Measurements from ENCODE around the gene PGC. TPM values are rescaled to one million over a fixed set of nuclear protein-coding genes. Genes with fewer than 3 reads are reported as not detected.
"Not testable (repeated sequence)": the region's sequence is repeated elsewhere in the genome, so short reads cannot be mapped to it uniquely, and the experiment has no call there.

PGC gene
- total RNA-seq, 1 experiment from 2014 or later = 0.63 TPM

DNA sequence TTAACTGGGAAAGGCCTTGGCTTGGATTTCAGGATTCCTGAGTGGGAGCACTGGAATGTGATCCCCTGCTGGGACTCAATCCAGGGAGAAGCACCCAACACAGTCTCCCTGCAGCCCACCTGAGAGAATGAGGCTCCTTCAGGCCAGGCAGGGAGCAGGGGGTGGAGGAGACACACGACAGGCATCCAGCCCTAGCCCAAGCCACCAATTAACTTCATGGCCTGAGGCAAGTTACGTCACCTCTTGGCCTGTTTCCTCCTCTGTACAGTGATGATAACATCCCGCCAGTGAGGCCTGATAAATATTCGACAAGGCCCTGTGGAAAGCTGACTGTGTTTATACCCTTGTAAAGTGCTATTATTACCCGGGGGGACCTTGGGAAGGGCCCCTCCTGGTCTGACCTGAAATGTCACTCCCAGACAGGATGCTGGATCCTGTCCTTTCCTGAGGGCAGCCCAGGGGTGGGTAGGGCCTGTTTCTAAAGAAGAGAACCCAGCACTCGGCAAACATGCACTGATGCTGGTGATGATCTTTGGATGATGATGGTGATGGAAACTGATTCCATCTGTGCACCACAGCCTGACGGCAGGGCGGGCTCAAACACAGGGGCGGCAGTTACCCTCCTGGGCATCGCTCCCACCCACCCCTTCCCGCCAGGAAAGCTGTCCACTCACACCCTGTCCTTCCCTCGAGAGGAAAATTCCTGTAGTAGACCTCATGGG is 20.1 kb upstream of the PGC start:
- POLR2A ChIA-PET = no interaction called here
- DNase-seq (ENCODE audit: low spot score) (no peak), ATAC-seq (no peak; the same call in 1 of the 2 replicates)
- H3K27me3 Mint-ChIP-seq (ENCODE audit: low read depth) = no peaks in the 10 kb centered on the region
- no peak for TF ChIP-seq STAT6 (CRISPR knock-in tag; conservative IDR thresholded peaks at IDR 0.05; ENCODE audit: low read depth)
- no peak for TF ChIP-seq TEAD4 (CRISPR knock-in tag; IDR thresholded peaks at IDR 0.05)
- TF ChIP-seq ZMAT4 (CRISPR knock-in tag; IDR thresholded peaks at IDR 0.05) = no peak
- TF ChIP-seq ZNF138 (CRISPR knock-in tag; conservative IDR thresholded peaks at IDR 0.05) = no peak
- no peak for TF ChIP-seq MAX (CRISPR knock-in tag; IDR thresholded peaks at IDR 0.05)
- 0 out of 2 replicates have a peak, but pooled peaks have one; percentile 32 for TF ChIP-seq GABPB1 (CRISPR knock-in tag; IDR thresholded peaks at IDR 0.05)
- TF ChIP-seq, protein P1, sequence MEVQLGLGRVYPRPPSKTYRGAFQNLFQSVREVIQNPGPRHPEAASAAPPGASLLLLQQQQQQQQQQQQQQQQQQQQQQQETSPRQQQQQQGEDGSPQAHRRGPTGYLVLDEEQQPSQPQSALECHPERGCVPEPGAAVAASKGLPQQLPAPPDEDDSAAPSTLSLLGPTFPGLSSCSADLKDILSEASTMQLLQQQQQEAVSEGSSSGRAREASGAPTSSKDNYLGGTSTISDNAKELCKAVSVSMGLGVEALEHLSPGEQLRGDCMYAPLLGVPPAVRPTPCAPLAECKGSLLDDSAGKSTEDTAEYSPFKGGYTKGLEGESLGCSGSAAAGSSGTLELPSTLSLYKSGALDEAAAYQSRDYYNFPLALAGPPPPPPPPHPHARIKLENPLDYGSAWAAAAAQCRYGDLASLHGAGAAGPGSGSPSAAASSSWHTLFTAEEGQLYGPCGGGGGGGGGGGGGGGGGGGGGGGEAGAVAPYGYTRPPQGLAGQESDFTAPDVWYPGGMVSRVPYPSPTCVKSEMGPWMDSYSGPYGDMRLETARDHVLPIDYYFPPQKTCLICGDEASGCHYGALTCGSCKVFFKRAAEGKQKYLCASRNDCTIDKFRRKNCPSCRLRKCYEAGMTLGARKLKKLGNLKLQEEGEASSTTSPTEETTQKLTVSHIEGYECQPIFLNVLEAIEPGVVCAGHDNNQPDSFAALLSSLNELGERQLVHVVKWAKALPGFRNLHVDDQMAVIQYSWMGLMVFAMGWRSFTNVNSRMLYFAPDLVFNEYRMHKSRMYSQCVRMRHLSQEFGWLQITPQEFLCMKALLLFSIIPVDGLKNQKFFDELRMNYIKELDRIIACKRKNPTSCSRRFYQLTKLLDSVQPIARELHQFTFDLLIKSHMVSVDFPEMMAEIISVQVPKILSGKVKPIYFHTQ (CRISPR knock-in tag; IDR thresholded peaks at IDR 0.05) = no peak
- H3K4me1 Mint-ChIP-seq = peaks cover 12% of the 10 kb centered on the region
- no peak overlapping the region; the same call in 1 of the 2 replicates for H3K27ac Mint-ChIP-seq
- CTCF ChIA-PET = interaction anchor here (0.9 to 1.0 kb wide), 2 partner anchors 12 to 19 kb away, joined by 3 read pairs; partner anchors contain the start of gene FRS3
- peaks cover 3% of the 10 kb centered on the region; the same call in 1 of the 2 replicates for H3K36me3 Mint-ChIP-seq
- no peaks in the 10 kb centered on the region for H3K9me3 Mint-ChIP-seq
- H3K4me3 Mint-ChIP-seq = no peak overlapping the region

GRCh38 chr6:41766043-41766664 is 19.0 kb upstream of the PGC start:
- H3K36me3 Mint-ChIP-seq; DNase-seq (ENCODE audit: low spot score); H3K27me3 Mint-ChIP-seq (ENCODE audit: low read depth); ATAC-seq; H3K4me3 Mint-ChIP-seq; POLR2A ChIA-PET; H3K27ac Mint-ChIP-seq; H3K9me3 Mint-ChIP-seq: not testable (repeated sequence)
- peaks cover 12% of the 10 kb centered on the region for H3K4me1 Mint-ChIP-seq
- CTCF ChIA-PET = interaction anchor here (0.9 kb wide), 2 partner anchors 9 to 20 kb away, joined by 3 read pairs; no protein-coding TSS in a partner anchor

DNA sequence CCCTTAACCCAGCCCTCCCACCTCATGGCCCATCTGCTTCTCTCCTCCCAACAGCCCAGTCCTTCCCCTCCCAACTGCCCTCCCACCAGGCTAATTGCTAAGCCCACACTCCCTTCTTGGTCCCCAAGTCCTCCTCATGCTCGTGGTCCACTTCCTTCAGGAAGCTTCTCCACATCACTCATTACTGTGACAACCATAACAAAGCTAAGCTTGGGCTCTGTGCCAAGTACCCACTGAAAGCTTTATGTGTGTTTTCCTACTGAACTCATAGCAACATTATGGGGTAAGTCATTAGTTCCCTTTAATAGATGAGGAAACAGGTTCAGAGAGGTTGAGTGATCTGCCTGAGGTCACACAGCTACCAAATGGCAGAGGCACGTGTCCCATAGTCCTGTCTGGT is 16.3 kb upstream of the PGC start:
- no peak for TF ChIP-seq E2F1 (CRISPR knock-in tag; IDR thresholded peaks at IDR 0.05)
- TF ChIP-seq EMX1 (CRISPR knock-in tag; IDR thresholded peaks at IDR 0.05) = no peak
- TF ChIP-seq, protein P2, sequence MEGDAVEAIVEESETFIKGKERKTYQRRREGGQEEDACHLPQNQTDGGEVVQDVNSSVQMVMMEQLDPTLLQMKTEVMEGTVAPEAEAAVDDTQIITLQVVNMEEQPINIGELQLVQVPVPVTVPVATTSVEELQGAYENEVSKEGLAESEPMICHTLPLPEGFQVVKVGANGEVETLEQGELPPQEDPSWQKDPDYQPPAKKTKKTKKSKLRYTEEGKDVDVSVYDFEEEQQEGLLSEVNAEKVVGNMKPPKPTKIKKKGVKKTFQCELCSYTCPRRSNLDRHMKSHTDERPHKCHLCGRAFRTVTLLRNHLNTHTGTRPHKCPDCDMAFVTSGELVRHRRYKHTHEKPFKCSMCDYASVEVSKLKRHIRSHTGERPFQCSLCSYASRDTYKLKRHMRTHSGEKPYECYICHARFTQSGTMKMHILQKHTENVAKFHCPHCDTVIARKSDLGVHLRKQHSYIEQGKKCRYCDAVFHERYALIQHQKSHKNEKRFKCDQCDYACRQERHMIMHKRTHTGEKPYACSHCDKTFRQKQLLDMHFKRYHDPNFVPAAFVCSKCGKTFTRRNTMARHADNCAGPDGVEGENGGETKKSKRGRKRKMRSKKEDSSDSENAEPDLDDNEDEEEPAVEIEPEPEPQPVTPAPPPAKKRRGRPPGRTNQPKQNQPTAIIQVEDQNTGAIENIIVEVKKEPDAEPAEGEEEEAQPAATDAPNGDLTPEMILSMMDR (IDR thresholded peaks at IDR 0.05) = no peak
- TF ChIP-seq ZBTB21 (CRISPR knock-in tag; IDR thresholded peaks at IDR 0.05; ENCODE audit: borderline replicate concordance) = no peak
- TF ChIP-seq SMAD4 (CRISPR knock-in tag; IDR thresholded peaks at IDR 0.05) = no peak
- Mint-ChIP-seq H3K9me3 (no peaks in the 10 kb centered on the region), H3K27ac (no peak overlapping the region), H3K36me3 (no peaks in the 10 kb centered on the region), H3K4me3 (no peak overlapping the region), H3K4me1 (peaks cover 8% of the 10 kb centered on the region), H3K27me3 (ENCODE audit: low read depth) (no peaks in the 10 kb centered on the region; the same call in 1 of the 2 replicates)
- DNase-seq (ENCODE audit: low spot score) = no peak
- ChIA-PET CTCF (interaction anchor here (0.7 to 1.1 kb wide), 3 partner anchors 21 to 341 kb away, joined by 3 read pairs; no protein-coding TSS in a partner anchor), POLR2A (no interaction called here)
- ATAC-seq = no peak
